GM21447 (cell line): Measurements from ENCODE around the gene LRRFIP1.

Experiments
- ATAC-seq: cut with Tn5 transposase; IDR thresholded peaks from one replicate; pipeline ENCODE4 v1.9.1; 2021; ENCODE audit not compliant: unreplicated experiment

LRRFIP1 gene

DNA sequence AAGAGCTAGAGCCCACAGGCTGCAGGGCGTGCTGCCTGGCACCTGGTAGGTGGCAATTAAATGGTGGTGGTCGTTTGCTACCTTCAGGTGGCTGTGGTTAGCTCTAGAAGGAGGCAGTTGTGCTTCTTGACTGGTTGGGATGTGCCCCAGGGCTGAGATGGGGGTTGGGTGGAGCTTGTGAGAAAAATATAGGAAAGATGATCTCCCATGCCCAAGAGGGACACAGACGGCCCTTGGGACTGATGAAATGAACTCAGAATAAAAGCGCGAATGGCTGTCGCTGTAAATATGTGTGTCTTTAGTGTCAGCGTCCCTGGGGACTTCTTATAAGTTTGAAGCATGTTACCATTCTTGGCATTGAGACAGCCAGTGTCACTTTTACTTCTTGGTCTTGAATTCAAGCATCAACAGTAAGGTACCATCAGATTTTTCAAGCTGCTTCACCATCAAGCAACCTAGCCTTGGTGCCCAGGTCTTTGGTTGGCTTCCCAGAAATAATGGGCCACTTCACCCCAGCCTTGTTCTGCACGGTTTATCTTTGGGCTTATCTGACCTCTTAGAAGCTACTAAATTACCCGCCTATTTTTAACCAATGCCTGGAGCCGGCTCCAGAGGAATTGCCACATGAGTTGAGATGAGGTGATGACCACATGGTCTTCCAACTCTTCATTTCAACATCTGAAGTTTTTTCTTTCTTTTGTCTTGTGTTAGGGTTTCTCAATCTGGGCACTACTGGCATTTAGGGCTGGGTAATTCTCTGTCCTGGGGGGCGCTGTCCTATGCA lies 11.9 kb downstream of the LRRFIP1 start:
- ATAC-seq: no peak

- ATAC-seq: no peak
Measured at GRCh38 chr2:237639836-237640220, 12.4 kb downstream of the LRRFIP1 start.

DNA sequence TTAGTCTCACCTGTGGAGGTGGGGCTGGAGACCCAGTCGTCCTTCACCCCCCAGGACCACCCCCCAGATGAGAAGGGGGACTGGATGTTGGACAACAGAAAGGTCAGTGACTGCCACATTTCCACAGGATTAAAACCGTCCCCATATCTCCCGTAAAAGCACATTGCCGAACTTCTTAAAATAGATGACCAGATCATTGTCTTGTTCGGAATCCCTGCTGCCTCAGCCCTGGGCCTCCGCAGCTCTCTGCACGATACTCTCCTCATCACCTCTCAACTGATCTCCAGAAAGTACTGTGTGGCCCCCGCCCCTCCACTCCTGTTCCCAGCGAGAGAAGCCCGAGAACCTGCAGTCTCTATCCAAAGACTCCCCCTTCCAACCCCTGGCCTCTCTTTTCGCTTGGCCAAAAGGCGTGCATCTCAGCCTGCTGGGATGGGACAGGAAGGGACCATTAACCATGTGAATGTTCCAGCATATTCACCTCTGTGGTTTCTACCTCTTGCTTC lies 13.2 kb downstream of the LRRFIP1 start:
- ATAC-seq: no peak

DNA sequence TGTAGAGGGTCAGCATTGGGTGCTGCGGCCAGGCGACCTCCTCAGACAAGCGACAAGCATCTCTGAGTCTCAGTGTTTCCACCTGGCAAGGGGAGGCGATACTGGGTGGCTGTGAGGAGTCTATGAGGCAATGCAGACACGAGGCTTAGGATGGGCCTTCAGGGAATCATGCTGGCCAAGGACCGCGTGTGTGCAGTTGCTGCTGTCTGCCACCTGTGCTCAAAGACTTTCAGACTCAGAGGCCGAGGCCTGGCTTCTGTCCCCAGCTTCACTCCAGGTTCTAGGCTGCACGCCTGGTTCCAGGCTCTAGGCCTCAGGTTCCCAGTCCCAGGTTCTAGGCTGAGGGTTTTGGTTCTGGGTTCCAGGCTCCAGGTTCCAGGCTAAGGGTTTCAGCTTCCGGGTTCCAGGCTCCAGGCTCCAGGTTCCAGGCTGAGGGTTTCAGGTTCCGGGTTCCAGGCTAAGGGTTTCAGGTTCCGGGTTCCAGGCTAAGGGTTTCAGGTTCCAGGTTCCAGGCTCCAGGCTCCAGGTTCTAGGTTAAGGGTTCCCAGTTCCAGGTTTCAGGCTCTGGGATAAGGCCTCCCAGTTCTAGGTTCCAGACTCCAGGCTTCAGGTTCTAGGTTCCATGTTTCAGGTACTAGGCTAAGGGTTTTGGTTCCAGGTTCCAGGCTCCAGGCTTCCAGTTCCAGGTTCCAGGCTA lies 14.8 kb downstream of the LRRFIP1 start:
- ATAC-seq: no peak

- ATAC-seq: no peak
Measured at GRCh38 chr2:237643066-237643465, 15.7 kb downstream of the LRRFIP1 start.

DNA sequence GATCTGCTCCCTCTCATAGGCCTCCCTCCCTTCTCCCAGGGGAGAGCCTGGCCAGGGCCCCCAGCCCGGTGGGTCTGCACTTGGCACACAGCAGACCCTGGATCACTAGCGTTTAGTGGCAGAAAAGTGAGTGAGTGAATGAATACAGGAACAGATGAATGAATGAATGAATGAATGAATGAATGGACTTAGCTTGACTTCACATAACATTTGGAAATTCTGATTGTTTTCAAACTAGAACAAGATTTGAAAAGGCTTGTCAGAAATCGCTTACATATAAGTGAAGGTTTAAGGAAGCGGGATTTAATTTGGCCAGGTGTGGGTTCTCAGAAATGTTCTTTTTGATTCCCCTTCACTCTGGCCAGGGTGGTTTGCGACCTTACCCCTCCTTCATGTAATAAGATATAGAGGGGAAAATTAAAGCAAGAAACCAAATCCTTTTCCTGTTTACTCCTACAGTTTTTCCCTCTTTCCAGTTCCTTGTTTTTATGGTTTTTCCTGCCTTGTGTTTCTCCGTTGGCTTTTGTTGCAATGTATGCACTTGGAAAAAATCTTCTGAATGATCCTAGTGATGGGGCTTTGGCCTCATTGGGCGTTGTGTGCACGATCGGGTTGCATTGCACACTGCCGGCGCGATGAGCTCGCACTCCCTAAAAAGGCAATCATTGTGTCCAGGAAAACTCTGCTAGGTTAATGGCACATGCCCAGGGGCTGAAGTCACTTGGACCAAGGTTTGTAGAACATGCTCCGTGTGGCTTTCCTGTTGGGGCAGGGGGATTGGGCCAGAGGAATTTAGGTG lies 16.4 kb downstream of the LRRFIP1 start:
- ATAC-seq: no peak

DNA sequence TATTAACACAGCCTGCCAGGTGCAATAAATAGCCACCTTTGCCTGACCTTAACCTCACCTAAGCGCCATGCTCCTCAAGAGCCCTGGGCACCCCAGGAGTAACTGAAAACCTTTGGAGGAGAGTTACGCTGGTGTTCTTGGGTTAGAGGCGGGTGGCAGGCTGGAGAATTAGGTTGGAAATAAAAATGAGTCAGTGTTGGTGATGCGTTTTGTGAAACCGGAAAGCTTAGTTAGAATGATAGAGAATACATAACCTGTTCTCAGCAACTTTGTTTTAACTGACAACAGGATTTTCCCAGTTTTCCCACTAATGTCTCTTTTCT lies 17.0 kb downstream of the LRRFIP1 start:
- ATAC-seq: no peak

DNA sequence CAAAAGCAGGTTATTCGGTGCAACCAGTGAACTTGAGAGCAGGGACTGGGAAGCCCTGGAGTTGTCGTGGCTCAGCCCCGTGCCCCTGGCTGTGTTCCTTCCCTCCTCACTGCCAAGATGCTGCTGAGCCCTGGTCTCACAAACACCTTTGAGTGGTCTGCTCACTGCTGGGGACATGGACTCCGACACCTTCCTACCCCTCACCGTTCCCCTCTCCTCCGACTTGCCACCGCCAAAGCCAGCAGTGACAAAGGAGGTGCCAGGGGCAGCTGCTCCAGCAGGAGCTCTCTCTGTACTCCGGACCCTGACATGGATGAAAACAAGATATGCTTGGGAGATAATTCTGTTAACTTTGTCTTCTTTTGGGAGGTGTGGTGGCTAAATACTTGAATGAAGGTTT lies 17.9 kb downstream of the LRRFIP1 start:
- ATAC-seq: no peak

DNA sequence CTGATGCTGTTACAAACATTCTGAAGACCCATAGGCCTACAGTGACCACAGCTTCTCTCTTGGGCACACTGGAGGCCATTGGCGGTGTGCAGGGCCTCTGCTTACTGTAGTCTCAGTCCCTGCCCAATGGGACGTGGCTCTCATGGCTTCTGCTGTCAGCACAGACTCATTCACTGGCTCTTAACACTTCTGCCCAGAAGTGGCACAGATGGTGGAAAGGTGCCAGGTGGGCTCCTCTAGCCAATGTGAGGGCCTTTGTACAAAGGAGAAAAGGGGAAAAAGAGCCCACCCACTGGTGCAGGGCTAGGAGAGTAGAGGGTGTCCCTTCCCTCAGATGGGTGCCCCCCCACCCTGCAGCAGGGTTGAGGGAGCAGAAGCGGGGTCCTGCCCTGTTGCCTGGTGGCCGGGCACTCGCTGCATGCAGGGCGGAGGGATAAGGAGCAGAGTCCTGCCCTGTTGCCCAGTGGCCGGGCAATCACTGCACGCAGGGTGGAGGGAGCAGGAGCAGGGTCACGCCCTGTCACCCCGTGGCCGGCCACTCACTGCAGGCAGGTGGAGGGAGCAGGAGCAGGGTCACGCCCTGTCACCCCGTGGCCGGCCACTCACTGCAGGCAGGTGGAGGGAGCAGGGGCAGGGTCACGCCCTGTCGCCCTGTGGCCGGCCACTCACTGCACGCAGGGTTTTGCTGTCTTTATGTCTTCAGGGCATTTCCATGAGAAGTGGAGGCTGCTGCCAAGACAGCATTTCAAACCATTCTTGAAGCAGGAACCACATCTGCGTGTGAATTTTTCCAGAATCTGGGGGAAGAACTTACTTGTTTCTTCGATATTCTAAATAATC lies 20.0 kb downstream of the LRRFIP1 start:
- ATAC-seq: no peak

GRCh38 chr2:237648016-237648381 lies 20.6 kb downstream of the LRRFIP1 start:
- no peak for ATAC-seq

DNA sequence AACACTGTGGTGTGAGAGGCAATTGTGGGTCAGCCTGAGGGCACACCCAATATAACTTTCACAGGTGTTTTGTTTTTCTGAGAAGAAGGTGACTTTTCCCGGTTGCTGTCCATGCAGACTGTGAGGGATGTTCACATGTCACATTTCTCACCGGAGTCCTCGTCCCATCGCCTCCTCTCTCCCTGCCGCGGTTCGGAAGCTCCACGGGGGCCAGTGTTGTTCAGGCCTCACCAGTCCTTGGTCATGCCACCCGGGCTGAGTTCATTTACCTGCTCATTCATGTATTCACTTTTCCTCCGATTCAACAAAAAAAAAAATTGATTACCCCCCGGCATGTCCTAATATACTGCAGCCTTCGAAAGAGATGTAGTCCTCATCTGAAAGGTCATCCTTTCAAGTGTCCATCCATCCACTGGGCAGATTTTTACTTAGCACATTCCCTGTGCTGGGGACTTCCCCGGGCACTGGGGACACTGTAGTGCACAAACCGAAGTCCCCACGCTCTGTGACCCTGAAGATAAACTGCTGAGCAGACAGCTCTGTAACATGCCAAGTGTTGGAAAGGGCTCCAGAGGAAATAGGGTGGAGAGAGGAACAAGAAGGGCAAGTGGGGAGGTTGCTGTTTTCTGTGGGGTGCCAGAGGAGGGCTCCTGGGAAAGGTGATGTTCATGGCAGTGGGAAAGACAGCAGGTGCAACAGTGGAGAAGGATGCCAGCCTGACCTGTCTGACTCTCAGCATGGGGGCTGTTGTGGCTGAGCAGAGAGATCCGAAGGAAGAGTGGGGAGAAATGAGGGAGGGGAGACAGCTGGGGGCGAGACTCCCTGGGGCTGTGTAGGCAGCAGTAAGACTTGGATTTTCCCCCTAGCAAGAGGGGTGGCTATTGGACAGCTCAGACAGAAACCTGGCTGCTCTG lies 22.4 kb downstream of the LRRFIP1 start:
- ATAC-seq: no peak

DNA sequence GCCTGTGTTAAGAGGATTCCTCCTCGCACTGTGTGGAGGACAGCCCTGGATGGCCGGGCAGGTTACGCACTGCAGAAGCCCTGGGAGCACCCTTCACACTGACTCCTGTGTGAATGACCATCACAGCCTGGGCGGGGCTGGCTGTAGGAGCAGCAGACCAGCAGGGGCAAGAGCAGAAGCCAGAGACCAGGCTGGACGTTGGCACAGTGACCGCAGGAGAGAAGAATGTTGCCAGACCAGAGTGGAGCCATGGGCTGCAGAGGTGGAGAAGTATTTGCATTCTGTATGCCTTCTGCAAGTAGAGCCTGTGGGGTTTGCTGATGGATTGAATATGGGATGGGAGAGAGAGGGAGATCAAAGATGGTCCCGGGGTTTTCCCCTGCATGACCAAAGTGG lies 23.1 kb downstream of the LRRFIP1 start:
- no peak for ATAC-seq

- ATAC-seq: no peak
Measured at GRCh38 chr2:237651761-237652160, 24.4 kb downstream of the LRRFIP1 start.

DNA sequence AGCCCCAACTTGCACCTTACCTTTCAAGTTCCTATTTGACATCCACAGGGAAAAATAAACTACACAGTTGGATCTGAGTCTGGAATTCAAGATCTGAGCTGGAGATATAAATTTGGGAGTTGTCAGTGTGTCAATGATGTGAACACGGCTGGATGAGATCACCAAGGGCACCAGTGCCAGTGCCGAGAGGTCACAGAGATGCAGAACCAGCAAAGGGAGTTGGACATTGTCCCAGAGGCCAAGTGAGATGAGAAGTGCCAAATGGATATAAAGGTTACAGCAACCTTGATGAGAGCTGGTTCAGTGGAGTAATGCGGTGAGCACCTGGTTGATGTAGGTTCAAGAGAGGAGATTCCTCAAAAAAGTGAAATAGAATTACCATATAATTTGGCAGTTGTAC lies 24.8 kb downstream of the LRRFIP1 start:
- no peak for ATAC-seq

DNA sequence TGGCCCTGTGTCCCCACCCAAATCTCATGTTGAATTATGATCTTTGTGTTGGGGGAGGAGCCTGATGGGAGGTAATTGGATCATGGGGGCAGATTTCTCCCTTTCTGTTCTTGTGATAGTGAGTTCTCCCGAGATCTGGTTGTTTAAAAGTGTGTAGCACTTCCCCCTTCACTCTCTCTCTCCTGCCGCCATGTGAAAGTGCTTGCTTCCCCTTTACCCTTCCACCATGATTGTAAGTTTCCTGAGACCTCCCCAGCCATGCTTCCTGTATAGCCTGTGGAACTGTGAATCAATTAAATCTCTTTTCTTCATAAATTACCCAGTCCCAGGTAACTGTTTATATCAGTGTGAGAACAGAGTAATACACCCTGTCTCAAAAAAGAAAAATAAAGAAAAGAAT lies 25.5 kb downstream of the LRRFIP1 start:
- ATAC-seq: no peak

DNA sequence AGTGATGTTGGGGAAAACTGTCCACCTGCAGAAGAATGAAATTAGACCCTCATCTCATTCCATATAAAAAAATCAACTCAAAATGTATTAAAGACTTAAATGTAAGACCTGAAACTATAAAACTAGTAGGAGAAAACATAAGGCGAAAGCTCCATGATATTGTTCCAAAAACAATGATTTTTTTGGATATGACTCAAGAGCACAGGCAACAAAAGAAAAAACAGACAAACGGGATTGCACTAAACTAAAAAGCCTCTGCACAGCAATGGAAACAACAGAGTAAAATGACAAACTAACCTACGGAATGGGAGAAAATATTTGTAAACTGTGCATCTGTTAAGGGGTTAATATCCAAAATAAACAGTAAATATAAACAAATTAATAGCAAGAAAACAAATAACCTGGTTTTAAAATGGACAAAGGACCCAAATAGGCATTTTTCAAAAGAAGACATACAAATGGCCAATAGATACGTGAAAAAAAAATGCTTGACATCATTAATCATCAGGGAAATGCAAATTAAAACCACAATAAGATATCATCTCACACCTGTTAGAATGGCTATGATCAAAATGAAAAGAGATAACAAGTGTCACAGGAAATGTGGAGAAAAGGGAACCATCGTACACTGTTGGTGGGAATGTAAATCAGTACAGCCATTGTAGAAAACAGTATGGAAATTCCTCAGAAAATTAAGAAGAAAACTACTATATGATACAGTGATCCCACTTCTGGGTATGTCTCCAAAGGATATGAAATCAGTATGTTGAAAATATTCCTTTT lies 26.6 kb downstream of the LRRFIP1 start:
- ATAC-seq: no peak

- no peak for ATAC-seq
Measured at GRCh38 chr2:237657063-237657462, 29.7 kb downstream of the LRRFIP1 start.

DNA sequence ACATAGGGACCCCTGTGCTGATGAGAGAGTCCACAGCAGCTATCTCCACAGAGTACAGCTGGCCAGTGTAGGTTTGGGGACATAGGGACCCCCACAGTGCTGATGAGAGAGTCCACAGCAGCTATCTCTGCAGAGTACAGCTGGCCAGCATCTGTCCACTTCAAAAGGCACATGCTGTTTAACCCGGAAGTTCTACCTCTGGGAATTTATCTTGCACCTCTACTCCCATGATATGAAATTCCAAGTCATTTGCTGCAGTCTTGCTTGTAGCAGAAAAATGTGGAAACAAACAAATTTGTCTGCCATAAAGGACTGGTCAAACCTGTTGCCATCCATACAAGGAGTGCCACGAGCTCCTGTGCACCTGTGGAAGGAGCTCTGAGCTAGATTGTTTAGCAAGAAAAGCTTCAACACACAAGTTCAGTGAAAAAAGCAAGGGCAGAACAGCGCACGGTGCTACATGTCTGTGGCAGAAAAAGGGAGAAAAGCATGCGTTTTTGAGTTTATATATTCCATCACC lies 33.1 kb downstream of the LRRFIP1 start:
- no peak for ATAC-seq

GRCh38 chr2:237661270-237661669 lies 33.9 kb downstream of the LRRFIP1 start:
- no peak for ATAC-seq
